GM12874 (cell line): ENCODE results near the gene CD209.

Experiments
- TF ChIP-seq, protein P1 (sequence below): IDR thresholded peaks from 2 replicates; pipeline ENCODE4 v1.5.1; 2011; ENCODE audit warnings: low read depth, mild to moderate bottlenecking, control low read depth, low read length, moderate library complexity; ENCODE audit not compliant: insufficient read depth

CD209 gene

DNA sequence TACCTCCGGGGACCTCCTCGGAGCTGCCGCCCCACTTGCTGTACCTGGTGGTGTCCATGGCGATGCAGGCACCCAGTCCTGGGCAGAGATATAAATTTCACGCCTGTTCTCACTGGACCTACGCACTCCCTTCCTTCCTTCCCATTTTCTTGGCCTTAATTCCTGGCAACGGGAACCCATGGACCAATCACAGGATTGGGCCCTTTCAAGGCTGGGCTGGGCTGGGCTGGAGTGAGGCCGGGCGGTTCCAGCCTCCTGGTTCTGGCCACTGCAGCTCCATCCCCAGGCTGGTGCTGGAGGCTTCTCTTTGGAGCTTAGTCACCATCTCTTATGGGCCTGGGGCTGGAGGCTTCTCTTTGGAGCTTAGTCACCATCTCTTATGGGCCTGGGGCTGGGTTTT, 15.3 kb downstream of the CD209 start, which contains the start of gene CLEC4G:
Gene CLEC4G, minus strand, starts transcription at position 66 of the 400 bp plus-strand sequence. Its CDS starts 8 bp downstream, at position 58.
- TF ChIP-seq, protein P1, sequence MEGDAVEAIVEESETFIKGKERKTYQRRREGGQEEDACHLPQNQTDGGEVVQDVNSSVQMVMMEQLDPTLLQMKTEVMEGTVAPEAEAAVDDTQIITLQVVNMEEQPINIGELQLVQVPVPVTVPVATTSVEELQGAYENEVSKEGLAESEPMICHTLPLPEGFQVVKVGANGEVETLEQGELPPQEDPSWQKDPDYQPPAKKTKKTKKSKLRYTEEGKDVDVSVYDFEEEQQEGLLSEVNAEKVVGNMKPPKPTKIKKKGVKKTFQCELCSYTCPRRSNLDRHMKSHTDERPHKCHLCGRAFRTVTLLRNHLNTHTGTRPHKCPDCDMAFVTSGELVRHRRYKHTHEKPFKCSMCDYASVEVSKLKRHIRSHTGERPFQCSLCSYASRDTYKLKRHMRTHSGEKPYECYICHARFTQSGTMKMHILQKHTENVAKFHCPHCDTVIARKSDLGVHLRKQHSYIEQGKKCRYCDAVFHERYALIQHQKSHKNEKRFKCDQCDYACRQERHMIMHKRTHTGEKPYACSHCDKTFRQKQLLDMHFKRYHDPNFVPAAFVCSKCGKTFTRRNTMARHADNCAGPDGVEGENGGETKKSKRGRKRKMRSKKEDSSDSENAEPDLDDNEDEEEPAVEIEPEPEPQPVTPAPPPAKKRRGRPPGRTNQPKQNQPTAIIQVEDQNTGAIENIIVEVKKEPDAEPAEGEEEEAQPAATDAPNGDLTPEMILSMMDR = no peak

DNA sequence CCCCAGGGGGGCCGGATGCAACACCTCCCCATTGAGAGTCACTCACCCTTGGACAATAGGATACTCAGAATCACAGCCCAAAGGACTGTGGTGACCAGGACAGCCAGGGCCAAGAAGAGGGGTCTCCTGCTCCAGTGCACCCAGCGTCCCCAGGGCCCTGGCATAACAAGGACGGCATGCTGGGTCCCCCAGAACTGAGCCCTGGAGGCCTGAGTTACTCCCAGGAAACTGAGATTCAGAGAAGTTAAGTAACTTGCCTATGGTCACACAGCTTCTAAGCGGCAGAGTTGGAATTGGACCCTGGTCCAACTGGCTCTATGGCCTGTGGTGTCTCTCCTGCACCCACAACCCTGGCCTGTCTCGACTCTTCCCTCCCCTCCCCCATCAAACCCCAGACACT, 15.7 kb downstream of the CD209 start:
- TF ChIP-seq, protein P1 = no peak

DNA sequence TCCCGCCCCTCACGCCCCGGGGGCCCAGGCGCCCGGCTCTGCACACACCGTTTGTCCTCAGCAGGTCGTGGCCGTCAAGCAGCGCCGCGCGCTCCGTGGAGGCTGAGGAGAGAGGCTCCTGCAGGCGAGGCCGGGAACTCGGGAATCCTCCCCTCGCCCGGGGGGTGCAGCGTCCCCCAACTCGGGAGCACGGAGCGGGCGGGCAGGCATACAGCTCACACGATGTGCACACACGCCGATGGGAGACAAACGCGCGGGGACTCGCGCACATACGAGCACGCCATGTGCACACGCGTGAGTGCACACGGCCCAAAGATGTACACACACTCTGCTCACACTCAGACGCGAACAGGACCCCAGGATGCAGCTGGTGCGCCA, 16.1 kb downstream of the CD209 start:
- TF ChIP-seq, protein P1 = no peak

DNA sequence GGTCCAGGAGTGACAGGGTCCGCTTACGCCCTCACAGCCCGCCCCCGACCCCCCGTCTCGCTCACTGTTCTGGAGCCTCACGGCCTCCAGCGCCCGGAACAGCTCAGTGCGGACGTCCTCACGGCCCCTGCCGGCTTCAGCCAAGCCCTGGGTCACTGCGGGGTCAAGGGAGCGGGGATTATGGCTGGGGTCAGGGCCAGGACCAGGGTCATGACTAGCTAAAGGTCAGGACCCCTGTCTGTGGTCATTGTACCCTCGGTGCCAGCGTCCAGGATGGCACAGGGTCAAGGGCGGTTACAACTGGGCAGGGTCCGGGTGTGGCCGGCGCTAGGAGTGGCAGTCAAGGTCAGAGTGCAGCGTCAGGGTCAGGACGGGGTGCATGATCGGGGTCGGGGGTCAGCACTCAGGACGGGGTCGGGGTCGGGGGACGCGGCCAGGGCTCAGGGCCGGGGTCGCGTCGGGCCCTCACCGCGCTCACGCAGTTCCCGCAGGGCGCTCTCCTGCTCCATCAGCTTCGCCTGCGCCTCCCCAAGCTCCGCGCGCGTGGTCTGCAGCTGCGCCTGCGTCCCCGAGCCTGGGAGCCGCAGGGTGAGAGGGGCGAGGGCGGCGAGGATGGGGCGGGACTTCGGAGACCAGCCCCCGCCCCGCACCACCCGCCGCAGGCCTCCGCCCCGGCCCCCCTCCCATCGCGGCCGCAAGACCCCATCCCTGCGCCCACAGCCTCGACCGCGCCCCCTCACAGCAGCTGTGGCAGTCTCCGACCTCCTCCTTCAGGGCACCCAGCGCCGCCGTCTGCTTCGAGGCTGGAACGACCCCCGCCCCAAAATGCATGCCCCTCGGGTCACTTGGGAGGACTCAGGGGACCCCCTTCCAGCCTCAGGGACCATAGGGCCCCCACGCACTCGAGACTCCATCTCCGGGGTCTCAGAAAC, 16.8 kb downstream of the CD209 start:
- TF ChIP-seq, protein P1 = no peak

DNA sequence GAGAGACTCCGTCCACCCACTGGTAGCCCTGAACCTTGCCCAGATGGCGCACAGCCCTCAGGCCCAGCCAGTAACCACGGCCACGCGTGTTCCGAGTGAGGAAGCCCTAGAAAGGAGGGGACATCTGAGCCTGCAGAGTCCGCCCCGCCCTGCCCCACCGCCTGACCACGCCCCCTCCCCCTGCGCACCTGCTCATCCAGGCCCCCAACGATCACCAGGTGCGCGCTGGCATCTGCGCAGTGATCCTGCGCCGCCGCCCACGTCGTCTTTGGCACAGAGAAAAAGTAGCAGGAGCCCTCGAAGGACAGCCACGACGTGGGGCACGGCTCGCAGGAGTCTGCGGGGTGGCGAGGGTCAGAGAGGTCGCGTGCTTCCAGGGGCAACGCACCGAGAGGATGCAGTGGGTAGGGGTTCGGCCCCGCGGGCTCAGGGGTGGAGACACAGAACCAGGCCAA, 17.5 kb downstream of the CD209 start:
- TF ChIP-seq, protein P1 = no peak

DNA sequence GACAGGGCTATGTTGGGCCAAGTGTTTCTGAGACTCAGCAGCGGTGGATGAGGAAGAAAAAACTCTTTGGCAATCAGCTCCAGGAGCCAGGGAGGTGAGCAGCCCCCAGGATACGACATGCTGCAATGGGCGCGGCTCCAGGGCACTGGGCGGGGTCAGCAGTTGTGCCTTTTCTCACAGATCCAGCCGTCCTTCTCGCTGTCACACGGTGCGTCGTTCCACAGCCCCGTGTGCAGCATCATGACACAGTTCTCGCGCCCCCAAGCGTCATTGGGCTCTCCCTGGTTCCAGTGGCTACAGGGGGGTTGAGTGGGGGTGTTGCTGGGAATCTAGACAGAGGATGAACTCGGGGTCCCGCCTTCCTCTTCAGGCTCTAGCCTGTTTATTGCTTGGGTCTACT, 18.1 kb downstream of the CD209 start:
- TF ChIP-seq, protein P1 = no peak

DNA sequence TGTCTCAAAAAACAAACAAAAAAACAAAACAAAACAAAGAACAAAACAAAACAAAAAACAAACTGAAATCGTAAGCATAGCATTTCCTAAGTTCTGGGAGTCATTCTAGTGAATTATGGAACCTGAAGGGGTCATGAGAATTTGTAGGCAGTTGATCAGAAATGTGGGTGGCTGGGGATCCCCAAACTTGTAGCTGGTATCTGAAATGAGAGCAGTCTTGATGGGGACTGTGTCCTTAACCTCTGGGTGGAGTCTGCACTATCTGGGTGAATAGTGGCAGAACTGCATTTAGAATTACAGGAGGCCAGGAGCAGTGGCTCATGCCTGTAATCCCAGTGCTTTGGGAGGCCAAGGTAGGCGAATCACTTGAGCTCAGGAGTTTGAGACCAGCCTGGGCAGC, 21.5 kb downstream of the CD209 start:
- TF ChIP-seq, protein P1 = no peak
